GM19043 (cell line): ENCODE data around the gene FAM83C.

Experiments used
- ATAC-seq: cut with Tn5 transposase; IDR thresholded peaks from one replicate; pipeline ENCODE4 v1.9.1; 2021; ENCODE audit warnings: low read depth; ENCODE audit not compliant: unreplicated experiment

The FAM83C gene

DNA sequence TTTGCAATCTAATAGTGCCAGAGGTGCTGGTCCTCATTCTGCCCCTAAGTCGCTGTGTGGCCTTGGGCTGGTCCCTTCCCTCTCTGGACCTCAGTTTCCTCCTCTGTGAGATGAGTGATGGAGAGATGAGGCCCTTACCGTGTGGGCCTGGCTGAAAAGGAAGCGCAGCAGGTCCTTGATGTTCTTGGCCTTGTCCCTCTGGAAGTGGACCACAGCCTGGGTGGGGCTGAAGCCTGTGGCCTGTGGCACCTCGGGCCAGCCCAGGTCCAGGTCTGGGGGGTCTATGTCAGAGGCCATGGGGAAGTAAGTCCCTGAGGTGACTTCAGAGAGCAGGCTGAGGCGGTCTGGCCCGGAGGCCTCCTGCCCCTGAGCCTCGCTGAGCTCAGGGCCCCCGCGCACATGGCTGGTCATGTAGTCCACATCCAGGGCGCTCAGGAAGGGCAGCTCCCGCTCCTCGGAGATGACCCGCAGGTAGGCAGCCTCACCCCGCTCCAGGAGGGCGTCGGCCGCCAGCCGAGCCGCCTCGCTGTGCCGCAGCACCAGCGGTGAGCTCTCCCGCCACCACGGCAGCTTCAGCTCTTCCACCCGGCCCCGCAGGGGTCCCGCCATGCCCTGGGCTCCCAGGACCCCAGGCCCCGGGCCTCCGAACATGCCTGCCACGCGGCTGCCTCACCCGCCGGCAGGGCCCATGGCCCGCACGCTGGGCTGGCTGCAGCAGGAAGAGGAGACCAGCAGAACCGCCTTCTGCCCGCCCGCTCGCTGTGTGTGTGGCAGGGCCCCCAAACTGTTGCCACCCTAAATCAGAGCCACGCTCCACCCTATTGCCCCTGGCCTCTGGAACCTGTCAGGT, at the start of gene FAM83C:
TSS of gene FAM83C (minus strand) at position 772 of the 850 bp plus-strand sequence. CDS start at position 651, 121 bp downstream.
- ATAC-seq = no peak

GRCh38 chr20:35341366-35342028, 49.3 kb upstream of the FAM83C start:
- no peak for ATAC-seq

GRCh38 chr20:35340436-35340835, 48.2 kb upstream of the FAM83C start:
- no peak for ATAC-seq

DNA sequence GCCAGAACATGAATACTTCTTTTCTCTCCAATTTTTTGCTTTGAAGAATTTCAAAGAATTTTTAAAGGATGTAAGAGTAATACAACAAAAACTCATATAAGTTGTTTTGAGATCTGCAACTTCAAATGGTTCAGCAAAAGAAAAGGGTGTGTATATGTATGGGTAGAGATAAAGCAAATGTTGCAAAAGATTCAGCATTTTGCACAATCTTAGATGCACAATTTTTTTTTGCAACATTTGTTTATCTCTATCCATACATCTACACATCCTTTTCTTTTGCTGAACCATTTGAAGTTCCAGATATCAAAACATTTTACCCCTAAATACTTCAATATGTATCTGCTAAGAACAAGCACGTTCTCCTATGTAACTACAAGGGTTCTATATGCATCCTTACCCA, 47.4 kb upstream of the FAM83C start:
- ATAC-seq = no peak

GRCh38 chr20:35339007-35339406, 46.8 kb upstream of the FAM83C start:
- ATAC-seq = no peak

- ATAC-seq = no peak
Observed at GRCh38 chr20:35334311-35335101, 42.3 kb upstream of the FAM83C start.

GRCh38 chr20:35333606-35334005, 41.4 kb upstream of the FAM83C start:
- no peak for ATAC-seq

GRCh38 chr20:35332540-35333200, 40.4 kb upstream of the FAM83C start:
- ATAC-seq = no peak

GRCh38 chr20:35329435-35330139, 37.4 kb upstream of the FAM83C start:
- ATAC-seq = no peak

- ATAC-seq = no peak
Observed at GRCh38 chr20:35328689-35329088, 36.5 kb upstream of the FAM83C start.

- ATAC-seq = no peak
Observed at GRCh38 chr20:35328095-35328685, 36.0 kb upstream of the FAM83C start.

GRCh38 chr20:35327074-35327976, 35.1 kb upstream of the FAM83C start:
- no peak for ATAC-seq

DNA sequence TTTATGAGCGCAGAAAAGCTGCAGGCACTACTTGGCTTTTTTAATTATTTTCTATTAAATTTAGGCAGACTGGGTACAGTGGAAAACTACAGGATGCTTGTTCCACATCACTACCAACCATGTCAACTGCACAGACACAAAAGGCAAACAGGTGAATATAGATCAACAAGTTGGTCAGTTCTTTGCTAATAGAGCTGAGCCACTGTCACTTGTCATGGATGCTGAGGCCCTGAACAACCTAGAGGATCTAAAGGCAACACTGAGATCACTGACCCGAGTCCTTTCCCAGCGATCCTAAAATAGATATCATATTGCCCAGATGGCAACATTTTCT, 34.5 kb upstream of the FAM83C start:
- ATAC-seq = no peak

- ATAC-seq = no peak
Observed at GRCh38 chr20:35326021-35326739, 34.0 kb upstream of the FAM83C start.

DNA sequence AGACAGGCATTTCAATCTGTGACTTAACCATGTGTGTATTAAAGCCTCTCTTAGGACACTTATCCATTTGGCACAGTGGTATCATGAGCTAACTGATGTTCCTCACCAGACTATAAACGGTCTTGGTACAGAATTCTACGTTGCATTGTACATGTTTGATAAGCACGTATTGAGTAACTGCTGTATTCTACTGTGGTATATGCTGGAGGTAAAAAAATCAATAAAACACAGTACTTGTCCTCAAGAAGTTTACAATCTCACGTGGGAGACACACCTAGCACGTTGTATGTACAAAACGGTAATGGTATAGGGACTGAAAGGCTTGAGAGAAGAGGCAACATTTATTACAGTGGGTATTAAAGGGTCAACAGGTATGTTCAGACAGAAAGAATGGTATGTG, 33.2 kb upstream of the FAM83C start:
- no peak for ATAC-seq

DNA sequence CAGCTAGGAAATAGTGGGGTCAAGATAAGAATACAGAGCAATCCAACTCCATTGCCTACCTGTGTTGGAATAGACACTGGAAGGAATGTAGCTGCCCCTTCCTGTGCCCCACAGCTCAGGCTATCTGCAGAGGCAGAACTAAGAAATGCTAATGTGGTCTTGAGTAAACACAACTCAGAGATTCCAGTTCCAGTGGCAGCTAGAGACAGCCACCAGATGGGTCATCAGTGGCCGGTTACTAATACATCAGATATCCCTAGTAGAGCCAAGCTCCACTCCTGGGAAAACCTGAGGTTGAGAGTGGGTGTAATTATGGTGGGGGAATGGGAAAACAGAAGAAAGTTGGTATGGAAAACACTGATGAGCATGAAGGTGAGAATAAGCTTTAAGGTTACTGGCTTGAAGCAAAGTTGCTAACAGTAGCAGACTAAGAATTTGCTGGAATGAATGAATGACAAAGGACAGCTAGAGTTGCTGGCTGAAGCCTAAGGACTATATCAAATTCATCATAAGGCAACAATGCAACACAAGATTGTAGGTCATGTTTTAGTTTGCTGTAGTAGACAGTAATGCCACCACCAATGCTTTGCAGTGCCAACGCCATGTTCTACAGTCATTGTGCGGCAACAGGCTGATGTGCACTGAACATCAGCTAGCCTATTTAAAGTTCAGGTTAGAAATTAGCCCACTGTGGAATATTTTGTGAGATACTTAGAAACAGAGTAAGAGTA, 28.3 kb upstream of the FAM83C start:
- no peak for ATAC-seq

GRCh38 chr20:35319871-35320197, 27.6 kb upstream of the FAM83C start:
- no peak for ATAC-seq
